Measurements from ENCODE around the gene MESP1. TPM values are rescaled to one million over a fixed set of nuclear protein-coding genes. Genes with fewer than 3 reads are reported as not detected.

The MESP1 gene
- total RNA-seq, 1 experiment from 2014 or later = 6.4 TPM

GRCh38 chr15:89780601-89781000 is 29.6 kb upstream of the MESP1 start:
- Histone ChIP-seq H3K27ac (ENCODE audit: low read length) (no peak overlapping the region), H3K4me3 (ENCODE audit: low read depth in 2 of 2, low read length in 2 of 2) (no peak overlapping the region), H3K4me1 (ENCODE audit: control insufficient read depth, insufficient read depth, low read length) (peaks cover 21% of the 10 kb centered on the region), H3K36me3 (ENCODE audit: control insufficient read depth, insufficient read depth, low read length) (no peaks in the 10 kb centered on the region), H3K27me3 (ENCODE audit: control insufficient read depth, insufficient read depth, low read length) (no peaks in the 10 kb centered on the region), H3K9me3 (ENCODE audit: control insufficient read depth, insufficient read depth, low read depth, low read length) (no peaks in the 10 kb centered on the region)
- ChIA-PET CTCF (interaction anchor here (1.0 kb wide), 1 partner anchor 20 kb away, joined by 3 read pairs; no protein-coding TSS in a partner anchor), POLR2A (no interaction called here)
- no peak for ATAC-seq
- in situ Hi-C loops (cut with HindIII; ENCODE audit: low pct_unique_long_range_greater_than_20kb, low sequenced_read_pairs) (no loop called here), intact Hi-C loops (cut with micrococcal nuclease; ENCODE audit: unreplicated experiment) (no loop called here)
- no peak for DNase-seq (ENCODE audit: low read depth, low spot score)
- TF ChIP-seq POLR2AphosphoS5 (IDR thresholded peaks at IDR 0.05; ENCODE audit: low read depth, low read length) (no peak), REST (IDR thresholded peaks at IDR 0.05; ENCODE audit: insufficient read depth in 1 of 2, low read depth in 2 of 2, low read length in 1 of 2) (no peak), SIN3A (IDR thresholded peaks at IDR 0.05; ENCODE audit: borderline replicate concordance, insufficient read depth, low read depth, low read length) (no peak), TCF7L2 (IDR thresholded peaks at IDR 0.05; ENCODE audit: low read depth, low read length) (no peak)
- TF ChIP-seq, protein P1, sequence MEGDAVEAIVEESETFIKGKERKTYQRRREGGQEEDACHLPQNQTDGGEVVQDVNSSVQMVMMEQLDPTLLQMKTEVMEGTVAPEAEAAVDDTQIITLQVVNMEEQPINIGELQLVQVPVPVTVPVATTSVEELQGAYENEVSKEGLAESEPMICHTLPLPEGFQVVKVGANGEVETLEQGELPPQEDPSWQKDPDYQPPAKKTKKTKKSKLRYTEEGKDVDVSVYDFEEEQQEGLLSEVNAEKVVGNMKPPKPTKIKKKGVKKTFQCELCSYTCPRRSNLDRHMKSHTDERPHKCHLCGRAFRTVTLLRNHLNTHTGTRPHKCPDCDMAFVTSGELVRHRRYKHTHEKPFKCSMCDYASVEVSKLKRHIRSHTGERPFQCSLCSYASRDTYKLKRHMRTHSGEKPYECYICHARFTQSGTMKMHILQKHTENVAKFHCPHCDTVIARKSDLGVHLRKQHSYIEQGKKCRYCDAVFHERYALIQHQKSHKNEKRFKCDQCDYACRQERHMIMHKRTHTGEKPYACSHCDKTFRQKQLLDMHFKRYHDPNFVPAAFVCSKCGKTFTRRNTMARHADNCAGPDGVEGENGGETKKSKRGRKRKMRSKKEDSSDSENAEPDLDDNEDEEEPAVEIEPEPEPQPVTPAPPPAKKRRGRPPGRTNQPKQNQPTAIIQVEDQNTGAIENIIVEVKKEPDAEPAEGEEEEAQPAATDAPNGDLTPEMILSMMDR (IDR thresholded peaks at IDR 0.05) = no peak
- no TSS peak for BruUV-seq (replicated peaks)

DNA sequence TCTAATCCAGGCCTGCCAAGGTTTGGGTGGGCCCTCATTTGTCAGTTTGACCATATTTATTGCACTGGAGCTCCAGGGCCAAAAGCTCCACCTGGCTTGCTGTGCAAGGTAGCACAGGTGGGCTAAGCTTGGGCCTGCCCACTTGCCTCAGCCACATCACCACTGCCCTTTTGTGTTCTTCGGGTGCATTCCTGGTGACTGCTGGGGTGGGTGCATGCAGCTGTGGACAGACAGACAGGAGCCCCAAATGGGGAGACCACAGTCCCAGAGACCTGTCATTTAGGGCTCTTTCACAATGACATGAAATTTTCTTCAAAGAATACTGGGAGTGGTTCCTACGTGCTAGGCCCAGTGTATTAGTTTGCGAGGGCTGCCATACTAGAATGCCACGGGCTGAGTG is 27.8 kb upstream of the MESP1 start:
- in situ Hi-C loops (cut with HindIII; ENCODE audit: low pct_unique_long_range_greater_than_20kb, low sequenced_read_pairs) = no loop called here

More for the DNA sequence above, 27.8 kb upstream of the MESP1 start:
- Histone ChIP-seq H3K4me1 (ENCODE audit: control insufficient read depth, insufficient read depth, low read length) (peaks cover 16% of the 10 kb centered on the region), H3K36me3 (ENCODE audit: control insufficient read depth, insufficient read depth, low read length) (no peaks in the 10 kb centered on the region), H3K4me3 (ENCODE audit: low read depth in 2 of 2, low read length in 2 of 2) (no peak overlapping the region), H3K9me3 (ENCODE audit: control insufficient read depth, insufficient read depth, low read depth, low read length) (no peaks in the 10 kb centered on the region), H3K27ac (ENCODE audit: low read length) (no peak overlapping the region), H3K27me3 (ENCODE audit: control insufficient read depth, insufficient read depth, low read length) (no peaks in the 10 kb centered on the region)
- intact Hi-C loops (cut with micrococcal nuclease; ENCODE audit: unreplicated experiment) = no loop called here
- no TSS peak for BruUV-seq (replicated peaks)
- DNase-seq (ENCODE audit: low read depth, low spot score) (no peak), ATAC-seq (no peak)
- CTCF ChIA-PET = no interaction called here
- POLR2A ChIA-PET = no interaction called here
- TF ChIP-seq REST (IDR thresholded peaks at IDR 0.05; ENCODE audit: insufficient read depth in 1 of 2, low read depth in 2 of 2, low read length in 1 of 2) (no peak), TCF7L2 (IDR thresholded peaks at IDR 0.05; ENCODE audit: low read depth, low read length) (no peak), POLR2AphosphoS5 (IDR thresholded peaks at IDR 0.05; ENCODE audit: low read depth, low read length) (no peak), SIN3A (IDR thresholded peaks at IDR 0.05; ENCODE audit: borderline replicate concordance, insufficient read depth, low read depth, low read length) (no peak)
- TF ChIP-seq, protein P1 (IDR thresholded peaks at IDR 0.05) = no peak
